BE2C (cell line): ENCODE data around the gene FRMD8.

Source experiments
- DNase-seq: peaks from one replicate; pipeline ENCODE4 v3.0.0-alpha.2; 2020
- H3K27me3 ChIP-seq: fragments of 250-450 bp; sonication (Bioruptor Pico); 2 replicates; pipeline ENCODE4 v1.5.1; 2020; ENCODE audit warnings: mild to moderate bottlenecking
- H3K36me3 ChIP-seq: fragments of 250-450 bp; sonication (Bioruptor Pico); 2 replicates; pipeline ENCODE4 v1.5.1; 2020; ENCODE audit warnings: mild to moderate bottlenecking
- H3K4me1 ChIP-seq: fragments of 250-450 bp; sonication (Bioruptor Pico); 2 replicates; pipeline ENCODE4 v1.5.1; 2020
- H3K4me3 ChIP-seq: 2 replicates; pipeline ENCODE4 v1.5.1; 2011; ENCODE audit warnings: low read depth, low read length
- H3K9me3 ChIP-seq: fragments of 250-450 bp; sonication (Bioruptor Pico); 2 replicates; pipeline ENCODE4 v1.5.1; 2020
- CTCF ChIP-seq: IDR thresholded peaks from 2 replicates; pipeline ENCODE4 v1.5.1; 2012; ENCODE audit warnings: mild to moderate bottlenecking, low read depth, low read length

The FRMD8 gene

GRCh38 chr11:65355776-65356393 is 30.6 kb upstream of the FRMD8 start:
- Histone ChIP-seq H3K9me3 (no peaks in the 10 kb centered on the region), H3K4me1 (peaks cover 7% of the 10 kb centered on the region), H3K4me3 (no peak overlapping the region), H3K36me3 (no peaks in the 10 kb centered on the region; the same call in 1 of the 2 replicates), H3K27me3 (no peaks in the 10 kb centered on the region)
- no peak for TF ChIP-seq CTCF
- DNase-seq, result no peak

GRCh38 chr11:65356394-65356972 is 30.0 kb upstream of the FRMD8 start:
- DNase-seq, result no peak
- Histone ChIP-seq H3K4me1 (peaks cover 7% of the 10 kb centered on the region), H3K27me3 (no peaks in the 10 kb centered on the region), H3K36me3 (no peaks in the 10 kb centered on the region; the same call in 1 of the 2 replicates), H3K9me3 (no peaks in the 10 kb centered on the region), H3K4me3 (no peak overlapping the region)
- TF ChIP-seq CTCF, result no peak

- no peak for TF ChIP-seq CTCF
- Histone ChIP-seq H3K9me3 (no peaks in the 10 kb centered on the region), H3K36me3 (no peaks in the 10 kb centered on the region), H3K4me3 (no peak overlapping the region), H3K4me1 (peaks cover 7% of the 10 kb centered on the region), H3K27me3 (no peaks in the 10 kb centered on the region)
- DNase-seq, result no peak
Observed at GRCh38 chr11:65357856-65358356, 28.5 kb upstream of the FRMD8 start.

- DNase-seq, result no peak
- no peaks in the 10 kb centered on the region for H3K9me3 ChIP-seq
- H3K27me3 ChIP-seq, result no peaks in the 10 kb centered on the region
- H3K36me3 ChIP-seq, result no peaks in the 10 kb centered on the region
- no peak for TF ChIP-seq CTCF
- H3K4me1 ChIP-seq, result peaks cover 10% of the 10 kb centered on the region
- H3K4me3 ChIP-seq, result no peak overlapping the region
Observed at GRCh38 chr11:65362320-65362931, 24.0 kb upstream of the FRMD8 start.

GRCh38 chr11:65362966-65363365 is 23.5 kb upstream of the FRMD8 start:
- Histone ChIP-seq H3K27me3 (no peaks in the 10 kb centered on the region), H3K36me3 (no peaks in the 10 kb centered on the region), H3K4me1 (peaks cover 9% of the 10 kb centered on the region), H3K9me3 (no peaks in the 10 kb centered on the region), H3K4me3 (no peak overlapping the region)
- DNase-seq, result no peak
- no peak for TF ChIP-seq CTCF

- Histone ChIP-seq H3K4me3 (no peak overlapping the region), H3K27me3 (no peaks in the 10 kb centered on the region), H3K36me3 (no peaks in the 10 kb centered on the region), H3K9me3 (no peaks in the 10 kb centered on the region), H3K4me1 (peaks cover 7% of the 10 kb centered on the region)
- no peak for DNase-seq
- TF ChIP-seq CTCF, result no peak
Observed at GRCh38 chr11:65363770-65364169, 22.7 kb upstream of the FRMD8 start.
